ENCODE results near the gene GM2A. TPM values are rescaled to one million over a fixed set of nuclear protein-coding genes. Genes with fewer than 3 reads are reported as not detected.

Gene GM2A
- 18.0 and 18.3 TPM in 2 replicates for total RNA-seq

DNA sequence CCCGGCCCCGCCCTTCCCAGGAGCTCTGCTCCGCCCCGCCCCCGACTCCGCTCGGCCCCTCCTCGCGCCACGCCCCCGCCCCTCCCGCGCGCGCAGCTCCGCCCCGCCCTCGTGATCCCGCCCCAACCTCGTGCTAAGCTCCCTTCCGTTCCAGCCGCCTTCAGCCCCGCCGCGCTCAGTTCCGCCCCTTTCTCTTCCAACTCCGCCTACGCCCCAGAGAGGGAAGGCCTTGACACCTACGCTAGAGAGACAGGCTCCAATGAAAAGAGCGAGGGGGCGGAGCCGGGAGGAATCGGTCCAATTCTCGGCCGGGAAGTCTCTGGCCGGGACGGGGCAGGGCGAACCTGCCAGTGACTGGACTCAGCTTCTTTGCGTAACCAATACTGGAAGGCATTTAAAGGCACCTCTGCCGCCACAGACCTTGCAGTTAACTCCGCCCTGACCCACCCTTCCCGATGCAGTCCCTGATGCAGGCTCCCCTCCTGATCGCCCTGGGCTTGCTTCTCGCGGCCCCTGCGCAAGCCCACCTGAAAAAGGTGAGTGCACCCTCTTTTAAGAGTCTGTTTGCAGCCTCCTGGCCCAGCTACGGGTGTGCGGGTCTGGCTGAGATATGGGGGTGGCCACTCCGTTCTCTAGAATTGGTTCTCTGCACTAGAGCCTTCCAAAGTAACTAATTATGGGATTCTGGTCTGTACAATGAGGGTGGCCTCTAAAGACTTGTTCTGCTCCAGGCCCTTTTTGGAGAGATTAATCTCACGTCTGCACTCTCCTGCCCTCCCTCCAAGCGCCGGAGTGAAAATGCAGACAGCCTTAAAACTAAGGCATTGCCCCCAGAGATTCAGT is at the start of gene GM2A:
GM2A (plus strand) TSS at position 424 of the 843 bp plus-strand sequence; CDS start at position 456, 32 bp downstream.

DNA sequence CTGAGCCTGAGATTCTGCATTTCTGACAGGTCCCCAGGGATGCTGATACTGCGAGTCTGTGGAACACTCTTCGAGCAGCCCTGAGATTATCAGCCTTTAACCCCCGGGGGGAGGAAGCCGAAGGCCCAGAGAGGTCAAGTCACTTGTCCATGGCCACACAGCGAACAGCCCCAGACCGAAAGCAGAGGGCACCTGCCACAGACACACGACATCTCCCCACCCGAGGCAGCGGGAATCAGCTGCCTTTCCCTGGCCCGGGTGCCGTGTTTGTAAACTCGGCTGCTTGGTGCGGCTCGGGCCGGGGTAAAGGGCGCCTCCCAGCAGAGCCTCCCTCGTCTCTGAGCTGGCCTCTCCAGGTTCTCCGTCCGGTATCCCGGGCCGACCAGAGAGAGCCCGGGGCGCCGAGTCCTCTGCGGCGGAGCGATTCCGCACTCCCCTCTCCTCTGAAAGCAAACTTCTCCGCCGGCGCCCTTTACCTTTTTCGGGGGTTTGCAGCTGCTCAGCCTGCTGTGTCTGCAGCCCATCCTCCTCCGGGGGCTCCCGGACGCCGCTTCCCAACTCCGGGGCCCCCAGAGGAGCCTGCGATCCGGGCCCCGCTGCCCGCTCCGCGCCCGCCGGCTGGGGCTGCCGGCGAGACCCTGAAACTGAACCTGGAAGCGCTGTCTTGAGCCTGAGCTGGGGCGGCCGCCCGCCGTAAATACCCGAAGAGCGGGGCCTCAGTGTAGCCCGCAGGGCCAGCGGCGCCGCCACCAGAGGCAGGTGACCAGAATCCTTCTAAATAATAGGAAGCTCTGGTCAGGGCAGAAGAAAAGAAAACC is 29.3 kb upstream of the GM2A start, which contains the start of gene CCDC69:
CCDC69 (minus strand) TSS at position 646 of the 818 bp plus-strand sequence; CDS start at position 524, 122 bp downstream.

DNA sequence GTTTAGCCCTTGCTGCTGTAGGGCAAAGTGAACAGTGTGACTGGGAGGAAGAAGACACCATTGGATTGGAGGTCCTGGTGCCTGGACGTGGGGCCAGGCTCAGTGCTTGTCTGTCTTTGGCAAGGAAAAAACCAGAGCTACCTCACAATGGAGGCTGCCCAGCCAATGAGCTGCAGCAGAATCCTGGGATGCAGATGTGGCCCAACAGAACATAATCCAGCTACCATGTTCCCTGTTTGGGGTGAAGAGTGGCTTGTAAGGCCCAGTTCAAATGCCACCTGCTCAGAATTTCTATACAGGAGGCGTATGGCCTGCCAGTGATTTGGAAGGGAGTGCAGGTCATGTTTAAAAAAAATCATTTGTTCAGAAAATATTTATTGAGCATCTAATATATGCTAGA is 50.7 kb downstream of the GM2A start, which contains the start of gene SLC36A3:
SLC36A3 (minus strand) TSS at position 101 of the 400 bp plus-strand sequence. CDS start 412 bp downstream, outside the sequence.

Other genes starting within 250 kb of the GM2A start
- gene GPX3, start 232.6 kb upstream of the GM2A start, total RNA-seq, result 2.3 and 10.4 TPM in 2 replicates
- gene TNIP1, start 172.2 kb upstream of the GM2A start, total RNA-seq, result 101 and 123 TPM in 2 replicates
- 68.9 and 206 TPM in 2 replicates for gene ANXA6, start 95.4 kb upstream of the GM2A start, total RNA-seq
- 3.3 and 7.2 TPM in 2 replicates for gene CCDC69, start 29.1 kb upstream of the GM2A start, total RNA-seq
- gene SLC36A3, start 50.6 kb downstream of the GM2A start, total RNA-seq, result not detected in 2 replicates
- gene SLC36A2, start 94.4 kb downstream of the GM2A start, total RNA-seq, result not detected in 2 replicates
- gene SLC36A1, start 194.4 kb downstream of the GM2A start, total RNA-seq, result 5.6 and 10.3 TPM in 2 replicates

Data from vein endothelial cell (primary cell).